Spleen (tissue), 7 donors: Measurements from ENCODE around the gene RASGEF1B.

Source experiments
- CTCF ChIP-seq, 11 experiments: fragments of 200-600 bp in 7 of 11; fragments of 450-650 bp in 4 of 11; sonication (generic) in 4 of 11; IDR thresholded peaks in 8 of 11; conservative IDR thresholded peaks in 3 of 11; 1 replicate in 7 of 11; 2 replicates in 4 of 11; pipeline versions ENCODE4 v1.4.0 to v1.8.0; 2016 to 2021; ENCODE audit warnings: antibody characterized with exemption in 11 of 11, inconsistent platforms in 4 of 11, mild to moderate bottlenecking in 1 of 11
- POLR2A ChIP-seq, 3 donors: fragments of 450-650 bp; IDR thresholded peaks; one replicate each; pipeline ENCODE4 v1.5.1; 2017; ENCODE audit warnings: antibody characterized with exemption in 3 of 3, mild to moderate bottlenecking in 1 of 3
- POLR2AphosphoS5 ChIP-seq, 3 donors: sonication (generic); formaldehyde crosslinking; IDR thresholded peaks; one replicate each; pipeline ENCODE4 v1.5.1; 2017; ENCODE audit warnings: antibody characterized with exemption in 3 of 3
- donor health status: DM: no; HTN: no; CAD: no; lungs with moderate emphysema.
- donor health status: DM: no; HTN: no; CAD: no.
- donor health status: DM: no; HTN: no; CAD: no.

GRCh38 chr4:81429031-81429430 lies 42.7 kb downstream of the RASGEF1B start:
- TF ChIP-seq CTCF (IDR thresholded peaks at IDR 0.05 in 8 of 11, conservative IDR thresholded peaks at IDR 0.05 in 3 of 11): no peak
- TF ChIP-seq POLR2A (IDR thresholded peaks at IDR 0.05): no peak
- no peak for TF ChIP-seq POLR2AphosphoS5 (IDR thresholded peaks at IDR 0.05)
